Measurements from ENCODE around the gene LIMS3.
"Not testable (repeated sequence)": the region's sequence is repeated elsewhere in the genome, so short reads cannot be mapped to it uniquely, and the experiment has no call there.

DNA sequence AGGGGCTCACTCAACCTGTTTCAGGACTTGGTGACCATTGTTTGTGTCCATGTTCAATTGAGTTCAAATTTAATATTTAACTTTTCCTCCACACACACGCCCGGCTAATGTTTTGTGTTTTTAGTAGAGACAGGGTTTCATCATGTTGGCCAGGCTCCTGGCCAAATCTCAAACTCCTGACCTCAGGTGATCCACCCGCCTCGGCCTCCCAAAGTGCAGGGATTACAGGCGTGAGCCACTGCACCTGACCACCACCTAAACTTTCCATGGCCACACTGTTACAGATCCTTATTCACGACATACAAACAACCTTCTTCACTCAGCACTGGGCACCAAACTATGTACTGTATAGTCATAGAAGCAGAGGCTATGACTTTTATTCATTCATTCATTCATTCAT, 4.3 kb upstream of the LIMS3 start:
- TF ChIP-seq, protein P1, sequence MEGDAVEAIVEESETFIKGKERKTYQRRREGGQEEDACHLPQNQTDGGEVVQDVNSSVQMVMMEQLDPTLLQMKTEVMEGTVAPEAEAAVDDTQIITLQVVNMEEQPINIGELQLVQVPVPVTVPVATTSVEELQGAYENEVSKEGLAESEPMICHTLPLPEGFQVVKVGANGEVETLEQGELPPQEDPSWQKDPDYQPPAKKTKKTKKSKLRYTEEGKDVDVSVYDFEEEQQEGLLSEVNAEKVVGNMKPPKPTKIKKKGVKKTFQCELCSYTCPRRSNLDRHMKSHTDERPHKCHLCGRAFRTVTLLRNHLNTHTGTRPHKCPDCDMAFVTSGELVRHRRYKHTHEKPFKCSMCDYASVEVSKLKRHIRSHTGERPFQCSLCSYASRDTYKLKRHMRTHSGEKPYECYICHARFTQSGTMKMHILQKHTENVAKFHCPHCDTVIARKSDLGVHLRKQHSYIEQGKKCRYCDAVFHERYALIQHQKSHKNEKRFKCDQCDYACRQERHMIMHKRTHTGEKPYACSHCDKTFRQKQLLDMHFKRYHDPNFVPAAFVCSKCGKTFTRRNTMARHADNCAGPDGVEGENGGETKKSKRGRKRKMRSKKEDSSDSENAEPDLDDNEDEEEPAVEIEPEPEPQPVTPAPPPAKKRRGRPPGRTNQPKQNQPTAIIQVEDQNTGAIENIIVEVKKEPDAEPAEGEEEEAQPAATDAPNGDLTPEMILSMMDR (IDR thresholded peaks at IDR 0.05), result not testable (repeated sequence)
- TF ChIP-seq POLR2A (IDR thresholded peaks at IDR 0.05), result not testable (repeated sequence)

Measured in stomach (tissue), 4 donors.